LNCaP clone FGC (cell line): ENCODE data around the gene CCDC61.
A peak's percentile ranks its signal among the peaks of the same experiment; 100 is the strongest.

ENCODE experiments used
- DNase-seq: peaks from one replicate; pipeline ENCODE4 v3.0.0-alpha.2; 2011; ENCODE audit warnings: low read depth
- H3K4me3 ChIP-seq: 2 replicates; pipeline ENCODE4 v1.5.1; 2011; ENCODE audit warnings: mild to moderate bottlenecking, low read depth, low read length, control low read depth
- CTCF ChIP-seq: IDR thresholded peaks from 2 replicates; pipeline ENCODE4 v1.5.1; 2012; ENCODE audit warnings: mild to moderate bottlenecking; ENCODE audit not compliant: control insufficient read depth, insufficient read depth; ENCODE audit errors: extremely low read depth

CCDC61 gene

GRCh38 chr19:46000491-46001246 is 5.4 kb downstream of the CCDC61 start:
- no peak overlapping the region for H3K4me3 ChIP-seq
- no peak for TF ChIP-seq CTCF
- DNase-seq, result no peak

- no peak for TF ChIP-seq CTCF
- H3K4me3 ChIP-seq, result no peak overlapping the region
- no peak for DNase-seq
Measured at GRCh38 chr19:46002678-46003275, 7.5 kb downstream of the CCDC61 start.

GRCh38 chr19:46006411-46006810 is 11.1 kb downstream of the CCDC61 start:
- DNase-seq, result no peak
- no peak for TF ChIP-seq CTCF
- no peak overlapping the region for H3K4me3 ChIP-seq

GRCh38 chr19:46009530-46010510 is 14.6 kb downstream of the CCDC61 start:
- no peak overlapping the region for H3K4me3 ChIP-seq
- no peak for DNase-seq
- peak; percentile 44 for TF ChIP-seq CTCF

- H3K4me3 ChIP-seq, result no peak overlapping the region
- TF ChIP-seq CTCF, result no peak
- no peak for DNase-seq
Measured at GRCh38 chr19:46014534-46014933, 19.3 kb downstream of the CCDC61 start.

- no peak for DNase-seq
- no peak overlapping the region for H3K4me3 ChIP-seq
- TF ChIP-seq CTCF, result no peak
Measured at GRCh38 chr19:46014941-46015686, 19.8 kb downstream of the CCDC61 start.
